Measurements from ENCODE around the gene LDOC1. TPM values are rescaled to one million over a fixed set of nuclear protein-coding genes. Genes with fewer than 3 reads are reported as not detected.

LDOC1 gene
- total and polyA plus RNA-seq, 2 of the 8 experiments (the other 6 are each of a cell fraction or from before 2014, with no cell fraction given), result 19.1 to 52.4 TPM

DNA sequence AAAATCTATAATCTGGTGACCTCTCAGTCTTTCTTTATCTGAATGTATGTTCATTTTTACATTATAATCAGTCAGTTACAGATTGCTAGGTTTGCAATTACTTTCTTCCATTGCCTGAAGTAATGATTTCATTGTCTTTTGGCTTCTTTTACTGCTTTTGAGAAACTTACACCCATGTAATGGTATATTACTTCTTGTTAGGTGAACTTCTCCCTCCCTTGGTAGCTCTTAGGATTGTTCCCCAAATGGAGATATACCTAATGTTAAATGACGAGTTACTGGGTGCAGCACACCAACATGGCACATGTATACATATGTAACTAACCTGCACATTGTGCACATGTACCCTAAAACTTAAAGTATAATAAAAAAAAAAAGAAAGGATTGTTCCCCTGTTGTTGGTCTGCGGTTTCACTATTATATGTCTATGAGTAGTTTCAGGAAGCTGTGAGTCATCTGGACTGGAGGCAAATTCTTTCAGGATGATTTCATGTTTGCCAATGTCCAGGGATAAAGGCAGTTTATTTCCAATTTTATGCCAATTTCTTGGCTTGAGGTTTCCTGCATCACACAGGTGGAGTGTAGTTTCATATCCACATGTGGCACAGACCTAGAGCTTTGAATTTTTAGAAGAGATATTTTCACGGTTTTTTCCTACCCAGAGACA is 43.5 kb upstream of the LDOC1 start (continued):
- TF ChIP-seq, protein P1, sequence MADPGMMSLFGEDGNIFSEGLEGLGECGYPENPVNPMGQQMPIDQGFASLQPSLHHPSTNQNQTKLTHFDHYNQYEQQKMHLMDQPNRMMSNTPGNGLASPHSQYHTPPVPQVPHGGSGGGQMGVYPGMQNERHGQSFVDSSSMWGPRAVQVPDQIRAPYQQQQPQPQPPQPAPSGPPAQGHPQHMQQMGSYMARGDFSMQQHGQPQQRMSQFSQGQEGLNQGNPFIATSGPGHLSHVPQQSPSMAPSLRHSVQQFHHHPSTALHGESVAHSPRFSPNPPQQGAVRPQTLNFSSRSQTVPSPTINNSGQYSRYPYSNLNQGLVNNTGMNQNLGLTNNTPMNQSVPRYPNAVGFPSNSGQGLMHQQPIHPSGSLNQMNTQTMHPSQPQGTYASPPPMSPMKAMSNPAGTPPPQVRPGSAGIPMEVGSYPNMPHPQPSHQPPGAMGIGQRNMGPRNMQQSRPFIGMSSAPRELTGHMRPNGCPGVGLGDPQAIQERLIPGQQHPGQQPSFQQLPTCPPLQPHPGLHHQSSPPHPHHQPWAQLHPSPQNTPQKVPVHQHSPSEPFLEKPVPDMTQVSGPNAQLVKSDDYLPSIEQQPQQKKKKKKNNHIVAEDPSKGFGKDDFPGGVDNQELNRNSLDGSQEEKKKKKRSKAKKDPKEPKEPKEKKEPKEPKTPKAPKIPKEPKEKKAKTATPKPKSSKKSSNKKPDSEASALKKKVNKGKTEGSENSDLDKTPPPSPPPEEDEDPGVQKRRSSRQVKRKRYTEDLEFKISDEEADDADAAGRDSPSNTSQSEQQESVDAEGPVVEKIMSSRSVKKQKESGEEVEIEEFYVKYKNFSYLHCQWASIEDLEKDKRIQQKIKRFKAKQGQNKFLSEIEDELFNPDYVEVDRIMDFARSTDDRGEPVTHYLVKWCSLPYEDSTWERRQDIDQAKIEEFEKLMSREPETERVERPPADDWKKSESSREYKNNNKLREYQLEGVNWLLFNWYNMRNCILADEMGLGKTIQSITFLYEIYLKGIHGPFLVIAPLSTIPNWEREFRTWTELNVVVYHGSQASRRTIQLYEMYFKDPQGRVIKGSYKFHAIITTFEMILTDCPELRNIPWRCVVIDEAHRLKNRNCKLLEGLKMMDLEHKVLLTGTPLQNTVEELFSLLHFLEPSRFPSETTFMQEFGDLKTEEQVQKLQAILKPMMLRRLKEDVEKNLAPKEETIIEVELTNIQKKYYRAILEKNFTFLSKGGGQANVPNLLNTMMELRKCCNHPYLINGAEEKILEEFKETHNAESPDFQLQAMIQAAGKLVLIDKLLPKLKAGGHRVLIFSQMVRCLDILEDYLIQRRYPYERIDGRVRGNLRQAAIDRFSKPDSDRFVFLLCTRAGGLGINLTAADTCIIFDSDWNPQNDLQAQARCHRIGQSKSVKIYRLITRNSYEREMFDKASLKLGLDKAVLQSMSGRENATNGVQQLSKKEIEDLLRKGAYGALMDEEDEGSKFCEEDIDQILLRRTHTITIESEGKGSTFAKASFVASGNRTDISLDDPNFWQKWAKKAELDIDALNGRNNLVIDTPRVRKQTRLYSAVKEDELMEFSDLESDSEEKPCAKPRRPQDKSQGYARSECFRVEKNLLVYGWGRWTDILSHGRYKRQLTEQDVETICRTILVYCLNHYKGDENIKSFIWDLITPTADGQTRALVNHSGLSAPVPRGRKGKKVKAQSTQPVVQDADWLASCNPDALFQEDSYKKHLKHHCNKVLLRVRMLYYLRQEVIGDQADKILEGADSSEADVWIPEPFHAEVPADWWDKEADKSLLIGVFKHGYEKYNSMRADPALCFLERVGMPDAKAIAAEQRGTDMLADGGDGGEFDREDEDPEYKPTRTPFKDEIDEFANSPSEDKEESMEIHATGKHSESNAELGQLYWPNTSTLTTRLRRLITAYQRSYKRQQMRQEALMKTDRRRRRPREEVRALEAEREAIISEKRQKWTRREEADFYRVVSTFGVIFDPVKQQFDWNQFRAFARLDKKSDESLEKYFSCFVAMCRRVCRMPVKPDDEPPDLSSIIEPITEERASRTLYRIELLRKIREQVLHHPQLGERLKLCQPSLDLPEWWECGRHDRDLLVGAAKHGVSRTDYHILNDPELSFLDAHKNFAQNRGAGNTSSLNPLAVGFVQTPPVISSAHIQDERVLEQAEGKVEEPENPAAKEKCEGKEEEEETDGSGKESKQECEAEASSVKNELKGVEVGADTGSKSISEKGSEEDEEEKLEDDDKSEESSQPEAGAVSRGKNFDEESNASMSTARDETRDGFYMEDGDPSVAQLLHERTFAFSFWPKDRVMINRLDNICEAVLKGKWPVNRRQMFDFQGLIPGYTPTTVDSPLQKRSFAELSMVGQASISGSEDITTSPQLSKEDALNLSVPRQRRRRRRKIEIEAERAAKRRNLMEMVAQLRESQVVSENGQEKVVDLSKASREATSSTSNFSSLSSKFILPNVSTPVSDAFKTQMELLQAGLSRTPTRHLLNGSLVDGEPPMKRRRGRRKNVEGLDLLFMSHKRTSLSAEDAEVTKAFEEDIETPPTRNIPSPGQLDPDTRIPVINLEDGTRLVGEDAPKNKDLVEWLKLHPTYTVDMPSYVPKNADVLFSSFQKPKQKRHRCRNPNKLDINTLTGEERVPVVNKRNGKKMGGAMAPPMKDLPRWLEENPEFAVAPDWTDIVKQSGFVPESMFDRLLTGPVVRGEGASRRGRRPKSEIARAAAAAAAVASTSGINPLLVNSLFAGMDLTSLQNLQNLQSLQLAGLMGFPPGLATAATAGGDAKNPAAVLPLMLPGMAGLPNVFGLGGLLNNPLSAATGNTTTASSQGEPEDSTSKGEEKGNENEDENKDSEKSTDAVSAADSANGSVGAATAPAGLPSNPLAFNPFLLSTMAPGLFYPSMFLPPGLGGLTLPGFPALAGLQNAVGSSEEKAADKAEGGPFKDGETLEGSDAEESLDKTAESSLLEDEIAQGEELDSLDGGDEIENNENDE (IDR thresholded peaks at IDR 0.05; ENCODE audit: insufficient replicate concordance, low read length), result no peak
- TF ChIP-seq KDM5A (IDR thresholded peaks at IDR 0.05; ENCODE audit: low read length) (no peak), PHF8 (conservative IDR thresholded peaks at IDR 0.05; ENCODE audit: low read depth, low read length) (no peak), RAD21 (IDR thresholded peaks at IDR 0.05 in 1 of 2, conservative IDR thresholded peaks at IDR 0.05 in 1 of 2; ENCODE audit: low read depth in 2 of 2, low read length in 2 of 2) (no peak)
- TF ChIP-seq, protein P2, sequence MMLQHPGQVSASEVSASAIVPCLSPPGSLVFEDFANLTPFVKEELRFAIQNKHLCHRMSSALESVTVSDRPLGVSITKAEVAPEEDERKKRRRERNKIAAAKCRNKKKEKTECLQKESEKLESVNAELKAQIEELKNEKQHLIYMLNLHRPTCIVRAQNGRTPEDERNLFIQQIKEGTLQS (IDR thresholded peaks at IDR 0.05; ENCODE audit: insufficient read depth, low read depth, low read length), result no peak

All from H1 (cell line).